Loucy (cell line): ENCODE data around the gene CCDC127.

Experiments
- CTCF ChIP-seq: fragments of 200-600 bp; sonication (generic); conservative IDR thresholded peaks from 2 replicates; pipeline ENCODE4 v1.5.1; 2014; ENCODE audit warnings: mild to moderate bottlenecking, antibody characterized with exemption, low read length
- EZH2phosphoT487 ChIP-seq: fragments of 200-600 bp; IDR thresholded peaks from 2 replicates; pipeline ENCODE4 v1.6.1; 2018; ENCODE audit warnings: antibody characterized with exemption, mild to moderate bottlenecking, moderate library complexity, borderline replicate concordance

GRCh38 chr5:173392-174290 is 44.3 kb downstream of the CCDC127 start:
- TF ChIP-seq CTCF (no peak), EZH2phosphoT487 (no peak)
